Right atrium auricular region (tissue), 2 donors: ENCODE data around the gene FLAD1. TPM values are rescaled to one million over a fixed set of nuclear protein-coding genes. Genes with fewer than 3 reads are reported as not detected.

Experiments
- DNase-seq: peaks from one replicate; pipeline ENCODE4 v3.0.0-alpha.2; 2019; ENCODE audit warnings: low spot score
- H3K27ac ChIP-seq, 2 donors: fragments of 200-600 bp; sonication (generic); 1 replicate in 1 of 2; 2 replicates in 1 of 2; pipeline ENCODE4 v1.5.1; 2016 to 2019
- H3K27me3 ChIP-seq, 2 donors: fragments of 200-600 bp; sonication (generic); one replicate each; pipeline versions ENCODE4 v1.5.1 to v1.6.0; 2017 to 2019
- H3K36me3 ChIP-seq: fragments of 200-600 bp; sonication (generic); one replicate; pipeline ENCODE4 v1.5.1; 2016
- H3K4me1 ChIP-seq, 2 donors: fragments of 200-600 bp; sonication (generic); one replicate each; pipeline versions ENCODE4 v1.5.1 to v1.6.0; 2017 to 2019
- H3K4me3 ChIP-seq, 2 donors: fragments of 200-600 bp; sonication (generic); 1 replicate in 1 of 2; 2 replicates in 1 of 2; pipeline ENCODE4 v1.5.1; 2017 to 2019; ENCODE audit warnings: mild to moderate bottlenecking in 1 of 2, moderate library complexity in 1 of 2
- H3K9me3 ChIP-seq, 2 donors: fragments of 200-600 bp; sonication (generic); one replicate each; pipeline ENCODE4 v1.5.1; 2019
- CTCF ChIP-seq, 2 donors: fragments of 200-600 bp; sonication (generic); IDR thresholded peaks; one replicate each; pipeline ENCODE4 v1.5.1; 2019; ENCODE audit warnings: antibody characterized with exemption in 2 of 2
- total RNA-seq, 2 donors: library from RNA; depleted of rRNA; stranded (reverse); fragments of >200 nt; gene quantifications; one replicate each; pipeline ENCODE4 v1.1.0, GENCODE V29; 2016

FLAD1 gene
- total RNA-seq, 2 donors from 2014 or later, result 19.5 to 24.8 TPM

- H3K27ac ChIP-seq, result peak overlapping the region in 1 of 2 donors; percentile 98
- DNase-seq, result no peak
- no peaks in the 10 kb centered on the region for H3K36me3 ChIP-seq
- peaks cover 0 to 19% of the 10 kb centered on the region in 2 donors for H3K4me1 ChIP-seq
- H3K27me3 ChIP-seq, result no peaks in the 10 kb centered on the region
- H3K9me3 ChIP-seq, result no peaks in the 10 kb centered on the region
- H3K4me3 ChIP-seq, result no peak overlapping the region
- no peak for TF ChIP-seq CTCF (IDR thresholded peaks at IDR 0.05)
Measured at GRCh38 chr1:154998201-154998780, 15.1 kb downstream of the FLAD1 start.

GRCh38 chr1:154998818-154999570, 15.8 kb downstream of the FLAD1 start:
- peak overlapping the region; percentile 98 to 99 for H3K27ac ChIP-seq
- H3K9me3 ChIP-seq, result no peaks in the 10 kb centered on the region
- H3K36me3 ChIP-seq, result no peaks in the 10 kb centered on the region
- H3K27me3 ChIP-seq, result no peaks in the 10 kb centered on the region
- H3K4me1 ChIP-seq, result peaks cover 0 to 22% of the 10 kb centered on the region in 2 donors
- DNase-seq, result no peak
- H3K4me3 ChIP-seq, result peak overlapping the region; percentile 87 to 92
- peak; percentile 75 to 82 for TF ChIP-seq CTCF (IDR thresholded peaks at IDR 0.05)

GRCh38 chr1:154999571-155000410, 16.6 kb downstream of the FLAD1 start:
- H3K27me3 ChIP-seq, result no peaks in the 10 kb centered on the region
- DNase-seq, result no peak
- no peaks in the 10 kb centered on the region for H3K36me3 ChIP-seq
- peak overlapping the region; percentile 98 to 99 for H3K27ac ChIP-seq
- no peak for TF ChIP-seq CTCF (IDR thresholded peaks at IDR 0.05)
- H3K9me3 ChIP-seq, result no peaks in the 10 kb centered on the region
- H3K4me3 ChIP-seq, result peak overlapping the region; percentile 87 to 92
- peaks cover 0 to 30% of the 10 kb centered on the region in 2 donors for H3K4me1 ChIP-seq

- H3K4me3 ChIP-seq, result peak overlapping the region; percentile 87 to 92
- peaks cover 0 to 35% of the 10 kb centered on the region in 2 donors for H3K4me1 ChIP-seq
- peak overlapping the region; percentile 98 to 99 for H3K27ac ChIP-seq
- H3K27me3 ChIP-seq, result no peaks in the 10 kb centered on the region
- no peak for DNase-seq
- H3K36me3 ChIP-seq, result no peaks in the 10 kb centered on the region
- H3K9me3 ChIP-seq, result no peaks in the 10 kb centered on the region
- TF ChIP-seq CTCF (IDR thresholded peaks at IDR 0.05), result no peak
Measured at GRCh38 chr1:155000411-155000725, 17.2 kb downstream of the FLAD1 start.

GRCh38 chr1:155000726-155001424, 17.7 kb downstream of the FLAD1 start:
- H3K4me1 ChIP-seq, result peaks cover 0 to 40% of the 10 kb centered on the region in 2 donors
- peak overlapping the region; percentile 87 to 92 for H3K4me3 ChIP-seq
- H3K27ac ChIP-seq, result peak overlapping the region; percentile 98 to 99
- peak; percentile 88 for DNase-seq
- no peaks in the 10 kb centered on the region for H3K36me3 ChIP-seq
- TF ChIP-seq CTCF (IDR thresholded peaks at IDR 0.05), result peak in 1 of 2 donors; percentile 14
- H3K27me3 ChIP-seq, result no peaks in the 10 kb centered on the region
- no peaks in the 10 kb centered on the region for H3K9me3 ChIP-seq
